ENCODE results near the gene C19orf25.
"Not testable (repeated sequence)": the region's sequence is repeated elsewhere in the genome, so short reads cannot be mapped to it uniquely, and the experiment has no call there.

The C19orf25 gene

DNA sequence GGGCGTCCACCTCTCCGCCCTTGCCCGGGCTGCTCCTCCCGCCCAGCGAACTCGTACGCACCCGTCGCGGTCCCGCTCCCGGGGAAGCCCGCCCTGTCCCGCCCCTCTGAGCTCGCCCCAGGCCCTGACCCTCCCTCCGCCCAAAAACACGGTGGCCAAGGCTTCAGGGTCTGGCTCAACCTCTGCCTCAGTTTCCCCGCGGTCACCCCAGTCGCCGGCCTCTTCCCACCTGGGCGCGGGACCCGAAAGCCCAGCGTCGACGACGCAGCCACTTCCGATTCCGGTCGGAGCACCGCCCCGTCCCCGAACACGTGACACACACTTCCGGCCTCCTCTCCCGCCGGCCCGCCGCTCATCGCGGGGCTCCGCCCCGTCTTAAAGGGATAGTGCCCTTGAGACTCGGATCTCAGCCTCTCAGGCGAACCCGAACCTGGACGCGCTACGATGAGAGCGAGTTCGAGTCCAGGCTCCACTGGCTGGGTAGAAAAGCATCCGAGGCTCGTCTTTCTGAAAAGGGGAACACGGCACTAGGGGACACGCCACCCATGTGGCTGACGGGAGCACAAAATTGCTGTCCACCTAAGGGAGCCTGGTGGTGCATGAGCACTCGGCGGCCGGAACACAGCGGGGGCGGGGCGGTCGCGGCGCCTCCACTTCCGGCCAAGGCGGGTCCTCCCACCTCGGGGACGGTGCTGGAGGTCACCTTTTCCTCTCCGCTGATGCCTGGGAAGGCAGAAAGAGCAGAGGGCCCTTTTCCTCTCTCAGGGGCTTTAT is at the start of gene C19orf25:
Gene C19orf25, minus strand, starts transcription at position 282 of the 774 bp plus-strand sequence. CDS start 312 bp downstream, outside the sequence.
- peak; percentile 97 for DNase-seq

DNA sequence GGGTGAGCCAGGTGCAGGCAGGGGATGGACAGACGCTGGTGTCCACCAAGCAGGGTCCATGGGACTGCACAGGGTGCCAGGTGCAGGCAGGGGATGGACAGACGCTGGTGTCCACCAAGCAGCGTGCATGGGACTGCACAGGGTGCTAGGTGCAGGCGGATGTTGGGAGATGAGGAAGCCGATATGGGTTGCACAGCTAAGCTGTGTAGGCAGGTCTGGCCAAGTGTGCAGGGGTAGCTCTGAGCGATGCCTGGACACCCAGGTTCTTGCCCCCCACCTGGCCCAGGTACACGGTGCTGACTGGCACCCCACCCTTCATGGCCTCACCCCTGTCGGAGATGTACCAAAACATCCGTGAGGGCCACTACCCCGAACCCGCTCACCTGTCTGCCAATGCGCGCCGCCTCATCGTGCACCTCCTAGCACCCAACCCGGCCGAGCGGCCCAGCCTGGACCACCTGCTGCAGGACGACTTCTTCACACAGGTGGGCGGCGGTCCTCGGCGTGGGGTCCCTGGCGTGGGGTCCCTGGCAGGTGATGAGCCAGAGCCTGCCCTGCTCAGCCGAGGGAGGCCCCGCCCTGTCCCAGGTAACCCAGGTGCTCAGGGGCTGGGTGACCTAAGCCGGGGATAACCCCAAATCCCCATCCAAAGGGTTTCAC is 48.8 kb upstream of the C19orf25 start:
- no peak for DNase-seq

DNA sequence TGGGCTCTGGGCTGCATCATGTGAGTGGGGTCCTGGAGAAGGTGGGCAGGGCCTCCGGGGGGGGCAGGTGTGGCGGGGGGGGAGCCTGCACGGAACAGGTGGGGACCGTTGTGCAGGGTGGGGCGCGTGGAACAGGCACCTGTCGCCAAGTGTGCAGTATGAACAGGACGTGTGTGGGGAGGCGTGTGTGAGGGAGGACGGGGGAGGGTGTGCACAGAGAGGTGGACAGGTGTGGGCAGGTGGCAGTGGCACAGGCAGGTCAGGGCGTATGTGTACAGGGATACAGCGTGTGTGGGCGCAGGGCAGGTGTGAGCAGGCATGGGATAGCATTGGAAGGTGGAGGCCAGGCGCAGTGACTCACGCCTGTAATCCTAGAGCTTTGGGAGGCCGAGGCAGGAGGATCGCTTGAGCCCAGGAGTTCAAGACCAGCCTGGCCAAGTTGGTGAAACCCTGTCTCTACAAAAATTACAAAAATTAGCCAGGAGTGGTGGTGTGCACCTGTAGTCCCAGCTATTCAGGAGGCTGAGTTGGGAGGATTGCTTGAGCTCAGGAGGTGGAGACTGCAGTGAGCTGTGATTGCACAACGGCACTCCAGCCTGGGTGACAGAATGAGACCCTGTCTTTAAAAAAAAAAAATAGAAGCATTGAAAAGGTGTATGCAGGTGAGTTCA is 48.1 kb upstream of the C19orf25 start:
- DNase-seq, result no peak

DNA sequence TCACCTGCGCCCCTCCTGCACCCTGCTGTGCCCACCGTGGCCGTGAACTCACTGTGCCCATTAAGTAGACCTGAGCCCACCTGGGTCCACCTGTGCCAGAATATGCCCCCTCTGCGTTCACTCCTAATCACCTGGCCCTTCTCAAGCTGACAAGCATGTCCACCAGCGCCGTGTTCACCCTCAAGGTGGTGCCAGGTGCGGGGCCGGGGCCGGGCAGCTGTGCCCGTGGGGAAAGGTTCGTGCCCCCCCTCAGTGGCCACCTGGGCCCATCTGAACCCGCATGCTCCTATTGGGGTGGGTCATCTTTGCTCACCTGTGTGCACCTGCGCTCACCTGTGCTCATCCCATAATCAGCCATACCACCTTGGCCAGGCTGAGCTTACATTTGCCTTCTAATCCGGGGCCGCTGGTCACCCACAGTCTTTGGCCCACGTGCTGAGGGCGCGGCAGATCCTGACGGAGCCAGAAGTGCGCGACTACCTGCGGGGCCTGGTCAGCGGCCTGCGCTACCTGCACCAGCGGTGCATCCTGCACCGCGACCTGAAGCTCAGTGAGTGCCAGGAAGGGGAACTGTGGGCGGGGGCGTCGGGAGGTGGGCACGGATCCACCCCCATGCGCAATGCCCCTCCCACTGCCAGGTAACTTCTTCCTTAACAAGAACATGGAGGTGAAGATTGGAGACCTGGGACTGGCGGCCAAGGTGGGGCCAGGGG is 47.2 kb upstream of the C19orf25 start:
- no peak for DNase-seq

DNA sequence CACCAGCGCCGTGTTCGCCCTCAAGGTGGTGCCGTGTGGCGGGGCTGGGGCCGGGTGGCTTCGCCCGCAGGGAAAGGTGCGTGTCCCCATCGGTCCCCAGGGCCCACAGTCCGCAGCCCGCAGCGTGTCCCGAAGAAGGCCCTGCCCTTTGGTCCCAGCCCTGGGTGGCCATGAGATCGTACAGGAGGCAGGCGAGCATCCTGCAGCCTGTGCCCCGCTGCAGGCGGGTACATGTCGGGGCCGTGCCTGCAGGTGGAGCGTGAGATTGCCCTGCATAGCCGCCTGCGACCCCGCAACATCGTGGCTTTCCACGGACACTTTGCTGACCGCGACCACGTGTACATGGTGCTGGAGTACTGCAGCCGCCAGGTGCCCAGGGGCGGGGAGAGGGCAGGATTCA is 46.3 kb upstream of the C19orf25 start:
- DNase-seq, result no peak

DNA sequence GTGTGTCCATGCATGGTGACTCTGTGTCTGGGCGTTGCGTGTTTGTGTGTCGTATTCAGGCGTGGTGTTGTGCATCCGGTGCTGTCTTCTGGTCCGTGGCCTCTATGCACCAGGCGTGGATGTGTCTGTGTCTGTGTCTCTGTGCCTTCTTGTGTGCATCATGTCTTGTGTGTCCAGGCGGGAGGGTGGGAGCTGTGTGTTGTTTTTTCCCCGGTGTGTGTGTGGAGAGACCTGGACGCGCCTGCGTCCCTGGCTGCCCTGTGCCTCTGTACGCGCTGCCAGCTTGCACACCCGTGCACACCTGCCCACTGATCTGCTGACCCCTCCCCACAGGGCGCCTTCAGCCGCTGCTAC is 45.9 kb upstream of the C19orf25 start:
- no peak for DNase-seq

DNA sequence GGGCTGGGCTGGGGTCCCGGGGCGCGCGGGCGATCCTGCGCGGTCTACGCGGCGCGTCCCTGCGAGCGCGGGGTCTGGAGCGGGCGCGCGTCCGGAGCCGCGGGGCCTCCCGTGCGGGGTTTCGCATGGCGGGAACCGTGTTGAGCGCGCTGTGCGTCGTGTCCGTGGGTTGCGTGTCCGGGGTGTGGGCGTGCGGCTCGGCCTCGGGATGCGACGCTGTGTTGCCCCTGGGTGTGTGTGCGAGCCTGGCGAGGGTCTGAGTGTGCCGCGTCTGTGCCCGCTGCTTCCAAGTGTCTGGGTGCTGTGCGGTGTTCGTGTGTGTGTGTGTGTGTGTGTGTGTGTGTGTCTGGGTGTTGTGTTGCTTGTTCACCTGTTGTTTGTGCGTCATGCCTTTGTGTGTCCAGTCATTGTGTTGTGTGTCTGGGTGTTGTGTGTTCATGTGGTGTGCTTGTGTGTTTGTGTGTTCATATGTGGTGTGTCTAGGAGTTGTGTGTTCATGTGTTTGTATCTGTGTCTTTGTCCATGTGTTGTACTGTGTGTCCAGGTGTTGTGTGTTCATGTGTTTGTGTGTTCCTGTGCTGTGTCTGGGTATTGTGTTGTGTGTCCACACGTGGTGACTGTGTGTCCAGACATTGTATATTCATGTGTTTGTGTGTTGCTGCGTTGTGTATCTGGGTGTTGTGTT is 45.4 kb upstream of the C19orf25 start:
- no peak for DNase-seq

DNA sequence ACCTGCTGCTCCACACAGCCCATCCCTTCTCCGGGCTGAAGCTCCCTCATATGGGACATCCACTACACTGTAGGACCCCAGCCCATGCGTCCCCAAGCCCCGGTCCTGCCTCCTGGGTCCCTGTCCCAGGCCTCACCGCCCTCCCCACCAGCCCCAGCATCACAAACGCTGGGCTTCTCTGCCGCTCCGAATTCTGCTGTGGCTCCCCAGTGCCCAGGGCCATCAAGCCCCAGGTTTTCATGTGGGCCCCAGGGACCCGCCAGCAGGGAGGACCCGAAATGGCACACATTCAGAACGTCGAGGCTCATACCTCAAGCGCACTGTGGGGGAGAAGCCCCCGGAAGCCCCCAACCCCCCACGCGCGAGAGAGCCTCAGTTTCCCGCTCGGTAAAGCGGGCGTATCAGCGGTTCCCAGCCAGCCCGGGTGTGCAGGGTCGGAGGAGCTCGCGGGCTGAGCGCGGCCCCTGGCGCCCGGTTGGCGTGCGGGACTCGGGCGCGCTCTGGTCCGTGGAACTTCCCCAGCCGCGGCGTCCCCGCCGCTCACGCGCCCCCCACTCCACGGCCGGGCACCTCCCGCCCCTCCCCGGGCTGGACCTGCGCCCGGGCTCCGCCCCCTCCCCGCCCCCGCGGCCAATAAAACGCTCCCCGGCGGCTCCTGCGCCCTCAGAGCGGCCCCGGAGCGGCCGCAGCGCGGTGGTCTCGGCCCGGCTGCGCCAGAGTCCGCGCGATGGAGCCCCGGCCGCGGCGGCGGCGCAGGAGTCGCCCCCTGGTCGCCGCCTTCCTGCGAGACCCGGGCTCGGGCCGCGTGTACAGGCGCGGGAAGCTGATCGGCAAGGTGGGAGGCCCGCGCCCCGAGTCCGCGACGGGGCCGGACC is 44.6 kb upstream of the C19orf25 start, which contains the start of gene PLK5:
Gene PLK5, plus strand, starts transcription at position 666 of the 875 bp plus-strand sequence. CDS start 2,920 bp downstream, outside the sequence.
- DNase-seq, result no peak

DNA sequence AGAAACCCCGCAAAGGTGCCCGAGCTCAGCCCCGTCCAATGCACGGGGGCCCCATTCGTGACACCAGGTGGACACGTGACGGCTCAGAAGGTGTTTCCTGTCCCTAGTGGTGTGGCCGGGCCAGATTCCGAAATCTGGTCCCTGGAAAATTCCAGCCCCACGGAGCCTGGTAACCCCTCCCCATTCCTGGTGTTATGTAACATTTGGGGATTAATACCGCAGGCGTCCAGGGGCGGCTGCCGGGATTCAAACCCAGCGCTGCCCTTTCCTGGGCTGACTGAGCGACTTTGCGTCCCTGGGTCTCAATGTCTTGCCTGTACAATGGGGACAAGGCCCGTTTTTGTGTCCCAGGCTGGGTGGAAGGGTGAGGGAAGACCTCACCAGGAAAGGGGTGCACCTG is 43.8 kb upstream of the C19orf25 start:
- DNase-seq, result no peak

DNA sequence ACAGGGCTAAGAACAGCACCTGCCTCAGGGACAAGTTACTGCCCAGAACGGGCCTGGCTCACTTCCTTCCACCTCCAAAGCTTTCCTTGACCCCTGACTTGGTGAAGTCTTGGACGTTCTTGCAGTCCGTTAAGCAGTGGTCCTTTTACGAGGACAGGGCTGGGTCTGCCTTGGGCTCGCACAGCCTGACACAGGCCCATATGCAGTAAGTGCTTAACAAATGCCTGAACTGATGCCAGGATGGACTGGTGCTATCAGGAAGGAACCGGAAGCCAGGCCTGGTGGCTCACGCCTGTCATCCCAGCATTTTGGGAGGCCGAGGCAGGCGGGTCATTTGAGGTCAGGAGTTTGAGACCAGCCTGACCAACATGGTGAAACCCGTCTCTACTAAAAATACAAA is 43.0 kb upstream of the C19orf25 start:
- no peak for DNase-seq

DNA sequence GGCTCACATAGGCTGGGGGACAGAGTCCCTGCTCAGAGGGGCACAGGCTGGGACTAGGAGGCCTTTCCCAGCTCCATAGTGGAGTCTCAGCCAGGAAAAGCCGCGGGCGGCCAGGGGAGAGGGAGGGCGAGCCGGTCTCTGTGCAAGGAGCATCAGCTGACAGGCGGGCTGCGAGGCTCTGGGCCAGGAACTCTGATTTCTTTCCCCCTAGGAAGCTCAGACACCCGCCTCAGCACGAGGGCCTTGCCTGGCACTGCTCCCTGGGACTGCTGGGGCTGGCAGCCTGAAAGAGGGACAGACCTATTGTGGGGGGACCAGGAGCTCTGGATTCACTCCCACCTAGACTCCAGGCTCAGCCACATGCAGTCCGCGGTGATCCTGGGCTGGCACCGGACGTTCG is 42.6 kb upstream of the C19orf25 start:
- no peak for DNase-seq

DNA sequence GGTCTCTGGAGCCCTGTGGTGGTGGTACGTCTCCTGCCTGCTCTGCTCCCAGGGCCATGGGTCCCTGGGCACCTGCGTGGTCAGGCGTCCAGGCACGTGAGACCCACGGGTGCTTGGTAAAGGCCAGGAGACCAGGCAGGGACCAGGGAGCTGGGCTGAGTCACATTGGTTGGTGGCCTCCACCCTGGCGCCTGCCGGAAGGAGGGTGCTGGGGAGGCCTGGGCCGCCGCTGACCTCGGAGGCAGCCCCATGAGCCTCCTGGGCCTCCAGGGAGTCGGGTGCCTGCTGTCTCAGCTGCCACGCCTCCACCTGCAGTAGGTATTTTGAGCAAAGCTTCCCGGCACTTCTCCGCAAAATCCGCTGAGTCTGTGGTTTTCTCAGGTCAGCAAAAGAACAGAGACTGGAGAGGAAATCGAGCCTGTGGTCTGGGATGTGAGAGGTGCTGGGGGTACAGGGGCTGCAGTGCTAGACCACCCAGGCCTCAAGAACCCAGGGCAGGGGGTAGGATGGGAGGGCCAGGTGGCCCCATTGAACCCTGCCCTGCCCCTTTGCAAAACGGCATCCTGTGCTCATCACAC is 41.3 kb upstream of the C19orf25 start:
- DNase-seq, result no peak

DNA sequence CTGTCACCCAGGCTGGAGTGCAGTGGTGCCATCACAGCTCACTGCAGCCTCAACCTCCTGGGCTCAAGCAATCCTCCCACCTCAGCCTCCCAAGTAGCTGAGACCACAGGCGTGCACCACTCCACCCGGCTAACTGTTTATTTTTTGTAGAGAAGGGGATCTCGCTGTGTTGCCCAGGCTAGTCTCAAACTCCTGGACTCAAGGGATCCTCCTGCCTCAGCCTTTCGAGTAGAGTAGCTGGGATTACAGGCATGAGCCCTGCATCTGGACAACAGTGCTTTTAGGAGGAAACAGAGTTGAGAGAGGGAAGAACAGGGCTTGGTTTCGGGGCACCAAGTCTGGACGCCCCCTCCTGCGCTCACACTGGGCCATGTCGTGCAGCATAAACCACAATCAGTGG is 40.8 kb upstream of the C19orf25 start:
- DNase-seq, result not testable (repeated sequence)

DNA sequence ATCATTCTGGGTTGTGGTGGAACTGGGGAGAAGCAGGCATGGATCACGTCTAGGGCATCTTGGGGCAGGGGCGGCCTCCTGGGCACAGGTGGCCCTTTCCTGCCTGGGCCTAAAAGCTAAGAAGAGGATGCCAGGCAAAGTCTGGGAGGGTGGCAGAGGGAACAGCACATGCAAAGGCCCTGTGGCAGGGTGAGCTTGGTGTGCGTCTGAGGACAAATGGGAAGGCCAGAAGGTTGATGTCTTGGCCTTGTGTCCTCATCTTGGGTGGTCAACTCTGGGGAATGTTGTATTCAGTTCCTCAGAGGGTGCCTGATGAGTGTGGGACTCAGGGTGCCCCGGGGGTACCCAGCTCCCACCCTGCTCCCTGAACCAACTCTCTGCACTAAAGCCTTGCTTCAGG is 39.5 kb upstream of the C19orf25 start:
- DNase-seq, result no peak

DNA sequence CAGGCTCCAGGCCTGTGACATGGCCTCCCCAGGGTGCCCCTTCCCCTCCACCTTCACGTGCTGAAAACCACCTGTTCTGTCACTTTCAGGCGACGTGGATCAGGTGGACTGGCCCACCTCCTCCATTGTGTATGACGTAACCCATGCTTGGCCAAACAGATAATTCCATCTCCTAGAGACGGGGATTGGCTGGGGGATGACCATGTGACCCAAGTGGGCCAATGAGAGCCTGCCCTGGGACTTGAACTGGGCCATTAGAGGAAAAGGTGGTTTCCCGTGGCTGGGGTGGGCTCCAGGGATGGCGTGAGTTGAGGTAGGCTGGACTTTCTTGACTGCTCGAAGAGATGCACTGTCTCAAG is 37.4 kb upstream of the C19orf25 start:
- no peak for DNase-seq

DNA sequence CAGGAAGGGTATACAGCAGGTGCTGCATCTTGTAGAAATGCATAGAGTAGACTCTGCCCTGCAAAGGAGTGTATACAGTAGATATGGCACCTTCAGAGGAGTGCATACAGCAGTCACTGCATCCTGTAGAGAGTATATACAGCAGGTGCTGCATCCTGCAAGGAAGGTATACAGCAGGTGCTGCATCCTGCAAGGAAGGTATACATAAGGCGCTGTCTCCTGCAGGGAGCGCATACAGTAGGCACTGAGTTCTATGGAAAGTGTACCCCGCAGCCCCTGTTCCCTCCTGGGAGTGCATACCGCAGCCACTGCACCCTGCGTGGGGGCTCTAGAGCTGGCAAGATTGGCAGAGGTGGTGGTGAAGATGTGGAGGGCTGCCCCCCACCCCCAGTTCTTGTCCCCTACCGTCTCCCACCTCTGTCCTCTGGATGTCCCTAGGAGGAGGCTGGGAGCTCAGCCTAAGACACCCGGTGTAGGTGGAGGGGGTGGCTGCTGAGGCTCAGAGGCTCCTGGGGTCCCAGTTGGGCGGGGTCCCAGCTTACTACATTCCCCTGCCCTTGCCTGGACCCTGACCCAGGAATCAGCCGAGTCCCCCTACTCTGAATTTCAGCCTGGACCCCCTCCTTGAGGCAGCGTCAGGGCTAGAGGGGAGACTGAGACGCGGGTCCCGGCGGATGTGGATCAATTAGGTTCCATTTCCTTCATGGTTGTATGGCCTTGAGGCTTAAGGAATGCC is 36.1 kb upstream of the C19orf25 start:
- no peak for DNase-seq

DNA sequence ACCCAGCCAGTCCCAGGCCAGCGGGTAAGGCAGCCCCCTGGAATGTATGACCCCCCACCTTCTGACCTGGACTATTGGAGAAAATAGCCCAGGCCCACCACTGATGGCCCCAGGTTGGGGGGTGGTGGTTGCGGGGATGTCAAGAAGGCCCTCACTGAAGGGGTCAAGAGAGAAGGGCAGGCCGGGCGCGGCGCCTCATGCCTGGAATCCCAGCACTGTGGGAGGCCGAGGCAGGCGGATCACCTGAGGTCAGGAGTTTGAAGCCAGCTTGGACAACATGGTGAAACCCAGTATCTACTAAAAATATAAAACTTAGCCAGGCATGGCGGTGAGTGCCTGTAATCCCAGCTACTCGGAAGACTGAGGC is 35.3 kb upstream of the C19orf25 start:
- no peak for DNase-seq

DNA sequence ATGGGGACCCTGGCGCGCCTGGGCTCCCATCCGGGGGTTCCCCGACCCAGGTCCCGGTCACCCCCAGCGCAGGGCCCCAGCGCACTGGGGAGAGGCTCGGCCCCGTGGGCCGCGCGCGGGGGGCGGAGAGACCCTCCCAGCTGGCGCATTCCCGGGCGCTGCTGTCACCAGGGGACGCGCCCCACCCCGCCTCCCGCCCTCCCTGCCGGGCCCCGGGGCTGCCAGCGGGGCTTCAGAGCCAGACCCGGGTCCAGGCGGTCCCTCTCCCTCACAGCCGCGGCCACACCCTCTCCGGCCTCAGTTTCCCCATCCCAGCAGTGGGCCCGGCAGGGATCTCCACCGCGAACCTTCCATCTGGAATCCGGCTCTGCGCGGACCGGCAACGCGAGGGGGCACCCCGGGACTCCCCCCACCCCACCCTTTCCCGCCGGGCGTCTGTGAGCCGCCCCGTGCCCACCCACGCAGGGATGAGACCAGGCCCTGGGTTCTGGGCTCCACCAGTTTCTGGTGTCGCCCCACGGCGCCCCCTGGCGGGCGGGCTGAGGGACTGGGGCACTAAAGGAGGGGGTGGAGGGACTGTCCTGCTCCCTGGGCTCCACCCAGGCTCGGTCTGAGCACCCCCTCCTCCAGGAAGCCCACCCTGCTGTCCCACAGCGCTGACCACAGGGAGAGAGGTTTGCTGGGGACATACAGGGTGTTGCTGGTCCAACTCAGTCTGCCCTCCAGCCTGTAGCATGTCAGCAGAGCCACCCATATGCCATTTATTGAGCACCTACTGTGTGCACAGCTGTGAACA is 34.7 kb upstream of the C19orf25 start:
- peak; percentile 79 for DNase-seq

DNA sequence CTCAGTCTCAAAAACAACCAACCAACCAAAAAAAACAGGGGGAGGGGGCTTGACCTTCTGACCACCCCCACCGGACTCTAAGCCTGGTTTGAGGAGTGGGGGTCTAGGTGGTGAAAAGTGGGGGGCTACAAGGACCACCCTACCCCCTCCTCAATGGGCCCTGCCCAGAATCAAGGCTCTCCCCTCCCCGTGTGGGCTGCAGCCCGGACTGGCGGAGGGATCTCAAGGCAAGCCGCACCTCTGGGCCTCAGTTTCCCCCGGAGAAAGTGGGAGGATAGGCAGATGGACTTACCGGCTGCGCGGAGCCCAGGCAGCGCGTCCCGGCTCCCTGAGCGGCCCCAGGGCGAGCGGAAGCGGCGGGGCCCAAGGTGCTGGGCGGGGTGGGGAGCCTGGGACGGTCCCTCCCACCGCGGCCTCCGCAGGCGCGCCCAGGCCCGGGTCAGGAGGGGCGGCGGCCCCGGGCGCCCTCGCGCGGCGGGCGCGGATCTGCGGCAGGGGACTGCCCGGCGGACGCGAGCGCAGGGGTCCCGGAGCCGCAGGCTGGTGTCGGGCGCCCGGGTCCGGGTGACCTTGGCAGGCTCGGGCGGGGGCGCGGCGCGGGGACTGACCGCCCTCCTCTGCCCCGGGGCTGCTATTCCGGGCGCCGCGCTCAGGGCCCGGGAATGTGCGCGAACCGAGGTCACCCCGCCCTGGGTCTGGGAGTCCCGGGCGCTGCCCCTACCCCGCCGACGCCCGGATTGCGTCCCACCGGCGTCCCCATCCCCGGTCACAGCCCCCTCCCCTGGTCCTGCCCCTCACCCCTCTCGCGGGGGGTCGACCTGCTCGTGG is 33.9 kb upstream of the C19orf25 start, which contains the start of gene ADAMTSL5:
Gene ADAMTSL5, minus strand, starts transcription at position 349 of the 828 bp plus-strand sequence. CDS start 2,076 bp downstream, outside the sequence.
- peak; percentile 82 for DNase-seq

Data from islet precursor cell (in vitro differentiated cells).